HEK293T (cell line): ENCODE results near the gene CACNG3.

Source experiments
- BHLHE40 ChIP-seq: fragments of 450-650 bp; IDR thresholded peaks from 2 replicates; pipeline ENCODE4 v1.6.1; 2016; ENCODE audit warnings: mild to moderate bottlenecking, moderate library complexity, borderline replicate concordance
- ELF4 ChIP-seq: fragments of 450-650 bp; IDR thresholded peaks from 2 replicates; pipeline ENCODE4 v1.6.1; 2017; ENCODE audit warnings: antibody characterized with exemption
- FOXA1 ChIP-seq: fragments of 450-650 bp; IDR thresholded peaks from 2 replicates; pipeline ENCODE4 v1.6.1; 2016; ENCODE audit warnings: mild to moderate bottlenecking
- HDGF ChIP-seq: fragments of 450-650 bp; IDR thresholded peaks from 2 replicates; pipeline ENCODE4 v1.6.1; 2017; ENCODE audit warnings: antibody characterized with exemption, borderline replicate concordance
- L3MBTL2 ChIP-seq: fragments of 450-650 bp; conservative IDR thresholded peaks from 2 replicates; pipeline ENCODE4 v1.6.1; 2016; ENCODE audit warnings: mild to moderate bottlenecking
- PKNOX1 ChIP-seq: fragments of 450-650 bp; IDR thresholded peaks from 2 replicates; pipeline ENCODE4 v1.6.1; 2016
- SP1 ChIP-seq: fragments of 450-650 bp; IDR thresholded peaks from 2 replicates; pipeline ENCODE4 v1.6.1; 2017
- SUZ12 ChIP-seq: fragments of 450-650 bp; IDR thresholded peaks from 2 replicates; pipeline ENCODE4 v1.6.1; 2016; ENCODE audit warnings: mild to moderate bottlenecking
- TARDBP ChIP-seq: fragments of 450-650 bp; IDR thresholded peaks from 2 replicates; pipeline ENCODE4 v1.6.1; 2016

GRCh38 chr16:24367186-24367710 is 111.1 kb downstream of the CACNG3 start:
- TF ChIP-seq SP1 (no peak), BHLHE40 (no peak), SUZ12 (no peak), TARDBP (no peak), L3MBTL2 (no peak), HDGF (no peak), PKNOX1 (no peak), ELF4 (no peak), FOXA1 (no peak)
